Glutamatergic neuron (in vitro differentiated cells): ENCODE measurements around the gene CHID1. TPM values are rescaled to one million over a fixed set of nuclear protein-coding genes. Genes with fewer than 3 reads are reported as not detected.
A peak's percentile ranks its signal among the peaks of the same experiment; 100 is the strongest.

Experiments used
- DNase-seq: peaks from one replicate; pipeline ENCODE4 v3.0.0; 2022
- H3K27ac Mint-ChIP-seq: one replicate; pipeline ENCODE4 v1.8.0; 2020; ENCODE audit warnings: mild to moderate bottlenecking, mixed read lengths, inconsistent platforms; ENCODE audit not compliant: unreplicated experiment
- H3K27me3 Mint-ChIP-seq: one replicate; pipeline ENCODE4 v1.8.0; 2020; ENCODE audit warnings: mild to moderate bottlenecking, moderate library complexity, mixed read lengths, inconsistent platforms; ENCODE audit not compliant: unreplicated experiment
- H3K36me3 Mint-ChIP-seq: one replicate; pipeline ENCODE4 v1.8.0; 2020; ENCODE audit warnings: mild to moderate bottlenecking, mixed read lengths, inconsistent platforms; ENCODE audit not compliant: unreplicated experiment
- H3K4me1 Mint-ChIP-seq: one replicate; pipeline ENCODE4 v1.8.0; 2020; ENCODE audit warnings: mild to moderate bottlenecking, low read depth, mixed read lengths, inconsistent platforms; ENCODE audit not compliant: unreplicated experiment
- H3K4me3 Mint-ChIP-seq: one replicate; pipeline ENCODE4 v1.8.0; 2020; ENCODE audit warnings: mild to moderate bottlenecking, mixed read lengths, inconsistent platforms; ENCODE audit not compliant: unreplicated experiment
- H3K9me3 Mint-ChIP-seq: one replicate; pipeline ENCODE4 v1.8.0; 2020; ENCODE audit warnings: mild to moderate bottlenecking, moderate library complexity, mixed read lengths, inconsistent platforms; ENCODE audit not compliant: unreplicated experiment
- CTCF ChIP-seq: fragments of 200-600 bp; sonication (generic); IDR thresholded peaks from one replicate; pipeline ENCODE4 v1.5.0; 2021; ENCODE audit not compliant: partially characterized antibody, unreplicated experiment
- total RNA-seq: library from RNA; stranded (reverse); fragmentation: NEBNext Ultra II Directional; extraction: Animal tissue kit (Norgen Biotek cat#: 25700); gene quantifications from one replicate; pipeline ENCODE4 v1.2.1, GENCODE V29; 2021; ENCODE audit not compliant: unreplicated experiment

The CHID1 gene
- total RNA-seq, 1 donor from 2014 or later: 56.1 TPM

- peaks cover 7% of the 10 kb centered on the region for H3K4me1 Mint-ChIP-seq
- H3K36me3 Mint-ChIP-seq: no peaks in the 10 kb centered on the region
- H3K27ac Mint-ChIP-seq: no peak overlapping the region
- peaks cover 10% of the 10 kb centered on the region for H3K27me3 Mint-ChIP-seq
- no peak overlapping the region for H3K4me3 Mint-ChIP-seq
- DNase-seq: no peak
- TF ChIP-seq CTCF: no peak
- H3K9me3 Mint-ChIP-seq: peaks cover 5% of the 10 kb centered on the region
These were observed 45.7 kb downstream of the CHID1 start for GRCh38 chr11:864898-865297.

- Mint-ChIP-seq H3K9me3 (peaks cover 8% of the 10 kb centered on the region), H3K36me3 (no peaks in the 10 kb centered on the region), H3K4me3 (no peak overlapping the region), H3K27me3 (peaks cover 10% of the 10 kb centered on the region), H3K4me1 (peaks cover 7% of the 10 kb centered on the region), H3K27ac (no peak overlapping the region)
- no peak for DNase-seq
- TF ChIP-seq CTCF: no peak
These were observed 46.4 kb downstream of the CHID1 start for GRCh38 chr11:863910-864827.

- Mint-ChIP-seq H3K27me3 (peaks cover 14% of the 10 kb centered on the region), H3K4me3 (peak overlapping the region; percentile 55), H3K27ac (peak overlapping the region; percentile 8), H3K36me3 (no peaks in the 10 kb centered on the region), H3K4me1 (peaks cover 12% of the 10 kb centered on the region), H3K9me3 (peaks cover 6% of the 10 kb centered on the region)
- no peak for DNase-seq
- TF ChIP-seq CTCF: no peak
These were observed 47.3 kb downstream of the CHID1 start for GRCh38 chr11:863023-863909.

GRCh38 chr11:862696-863022, 48.0 kb downstream of the CHID1 start:
- DNase-seq: no peak
- H3K4me1 Mint-ChIP-seq: peaks cover 16% of the 10 kb centered on the region
- H3K4me3 Mint-ChIP-seq: peak overlapping the region; percentile 67
- H3K27ac Mint-ChIP-seq: no peak overlapping the region
- H3K9me3 Mint-ChIP-seq: peaks cover 6% of the 10 kb centered on the region
- H3K27me3 Mint-ChIP-seq: peaks cover 15% of the 10 kb centered on the region
- no peaks in the 10 kb centered on the region for H3K36me3 Mint-ChIP-seq
- no peak for TF ChIP-seq CTCF
